PC-9 (cell line): ENCODE measurements around the gene CFAP61. TPM values are rescaled to one million over a fixed set of nuclear protein-coding genes. Genes with fewer than 3 reads are reported as not detected.

Source experiments
- BruUV-seq: library from RNA; stranded (reverse); fragments of 400-500 nt; replicated peaks from 2 replicates; lab custom pipeline; 2021; lab: Mats Ljungman, UMichigan
- CTCF ChIA-PET: fragments of 300-600 bp; sonication (Branson Sonifier 250); formaldehyde crosslinking; loops from one replicate; lab custom pipeline; 2022; ENCODE audit warnings: antibody characterized with exemption; lab: Charles Lee
- POLR2A ChIA-PET: fragments of 300-600 bp; sonication (Branson Sonifier 250); formaldehyde crosslinking; loops from one replicate; lab custom pipeline; 2022; ENCODE audit warnings: antibody characterized with exemption; ENCODE audit not compliant: unreplicated experiment; lab: Charles Lee
- DNase-seq, 2 experiments: peaks; one replicate each; pipeline versions ENCODE4 v3.0.0 to v3.0.0-alpha.2; 2015 to 2022; ENCODE audit warnings: mixed read lengths in 1 of 2
- H2AFZ ChIP-seq: fragments of 200-600 bp; sonication (generic); 2 replicates; pipeline ENCODE4 v1.8.1; 2017; ENCODE audit warnings: antibody characterized with exemption
- H3F3A ChIP-seq: fragments of 200-600 bp; sonication (generic); 2 replicates; pipeline ENCODE4 v1.8.1; 2017; ENCODE audit warnings: antibody characterized with exemption, mild to moderate bottlenecking, low read depth; ENCODE audit not compliant: insufficient read depth
- H3K27ac ChIP-seq: fragments of 200-600 bp; sonication (generic); 2 replicates; pipeline ENCODE4 v1.6.1; 2016; ENCODE audit warnings: mixed run types
- H3K27me3 ChIP-seq: fragments of 200-600 bp; sonication (generic); 2 replicates; pipeline ENCODE4 v1.6.1; 2016; ENCODE audit warnings: low read depth, mixed run types; ENCODE audit not compliant: insufficient read depth
- H3K36me3 ChIP-seq: fragments of 200-600 bp; sonication (generic); 2 replicates; pipeline ENCODE4 v1.6.1; 2016; ENCODE audit warnings: low read depth, mixed run types
- H3K4me1 ChIP-seq: fragments of 200-600 bp; sonication (generic); replicated peaks from 2 replicates; pipeline ENCODE4 v1.6.1; 2016; ENCODE audit warnings: mixed run types; ENCODE audit not compliant: insufficient read depth
- H3K4me2 ChIP-seq: fragments of 200-600 bp; sonication (generic); 2 replicates; pipeline ENCODE4 v1.6.1; 2017; ENCODE audit warnings: mixed run types
- H3K4me3 ChIP-seq: fragments of 200-600 bp; sonication (generic); 2 replicates; pipeline ENCODE4 v1.6.1; 2016; ENCODE audit warnings: mixed run types
- H3K79me2 ChIP-seq: fragments of 200-600 bp; sonication (generic); 2 replicates; pipeline ENCODE4 v1.6.1; 2017; ENCODE audit warnings: low read depth, mixed run types
- H3K9me2 ChIP-seq: fragments of 200-600 bp; sonication (generic); 2 replicates; pipeline ENCODE4 v1.8.1; 2017; ENCODE audit warnings: mild to moderate bottlenecking; ENCODE audit not compliant: insufficient read depth
- H3K9me3 ChIP-seq: fragments of 200-600 bp; sonication (generic); 2 replicates; pipeline ENCODE4 v1.8.1; 2016; ENCODE audit warnings: low read depth; ENCODE audit not compliant: insufficient read depth
- H4K20me1 ChIP-seq: fragments of 200-600 bp; sonication (generic); 2 replicates; pipeline ENCODE4 v1.8.1; 2017; ENCODE audit not compliant: insufficient read depth
- EZH2 ChIP-seq: fragments of 200-600 bp; sonication (generic); IDR thresholded peaks from 2 replicates; pipeline ENCODE4 v1.8.0; 2017; ENCODE audit warnings: antibody characterized with exemption, low read depth
- intact Hi-C: fragments of 100-400 bp; cut with micrococcal nuclease; formaldehyde crosslinking; loops from one replicate; pipeline ENCODE4 v1.10.0; 2022; ENCODE audit not compliant: unreplicated experiment
- total RNA-seq: library from RNA; stranded (reverse); gene quantifications from 2 replicates; pipeline ENCODE4 v1.2.3, GENCODE V29; 2021
- TF ChIP-seq, protein P1 (sequence below): fragments of 200-600 bp; sonication (generic); conservative IDR thresholded peaks from 2 replicates; pipeline ENCODE4 v1.6.1; 2017; ENCODE audit warnings: mixed run types, antibody characterized with exemption, mild to moderate bottlenecking, moderate library complexity

Gene CFAP61
- total RNA-seq, 1 experiment from 2014 or later = 2.6 TPM

DNA sequence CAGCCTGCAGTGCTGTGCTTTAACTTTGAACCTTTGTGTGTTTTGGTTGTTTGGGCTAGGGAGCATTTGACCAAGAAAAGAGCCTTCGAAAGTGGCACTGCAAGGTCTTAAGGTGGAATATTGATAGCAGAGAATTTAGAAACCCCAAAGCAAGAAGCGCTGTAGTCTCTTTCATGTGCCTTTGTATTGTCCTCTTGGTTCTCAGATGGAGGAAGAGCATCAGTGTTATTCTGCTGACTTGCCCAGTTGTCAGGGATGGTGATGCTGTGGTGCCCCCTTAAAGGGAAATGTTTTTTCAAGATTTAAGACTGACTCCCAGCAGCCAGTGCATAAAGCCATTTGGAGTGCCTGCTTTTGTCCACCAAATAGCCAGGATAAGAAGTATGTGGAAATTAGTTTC lies 212.9 kb downstream of the CFAP61 start:
- CTCF ChIA-PET = no interaction called here
- no TSS peak for BruUV-seq

DNA sequence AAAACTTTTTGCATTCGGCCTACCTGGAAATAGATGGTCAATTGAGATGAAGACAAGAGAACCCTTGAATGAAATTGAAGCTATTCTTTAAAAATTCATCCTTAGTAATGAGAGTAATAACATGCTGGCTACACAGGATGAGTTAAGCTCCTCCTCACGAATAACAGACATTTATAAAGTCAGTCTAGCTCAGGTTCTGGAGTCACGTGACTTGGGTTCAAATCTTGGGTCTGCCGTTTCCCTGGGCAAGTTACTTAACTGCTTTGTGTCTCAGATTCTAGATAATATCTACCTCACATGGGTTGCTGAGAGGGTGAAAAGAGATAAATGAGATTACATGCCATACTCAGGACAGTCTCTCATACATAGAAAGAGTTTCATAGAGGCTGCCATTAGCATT lies 214.2 kb downstream of the CFAP61 start:
- H3K9me3 ChIP-seq = no peaks in the 10 kb centered on the region
- H3K79me2 ChIP-seq = no peaks in the 10 kb centered on the region
- no peak overlapping the region for H2AFZ ChIP-seq
- no peak for TF ChIP-seq EZH2
- TF ChIP-seq, protein P1, sequence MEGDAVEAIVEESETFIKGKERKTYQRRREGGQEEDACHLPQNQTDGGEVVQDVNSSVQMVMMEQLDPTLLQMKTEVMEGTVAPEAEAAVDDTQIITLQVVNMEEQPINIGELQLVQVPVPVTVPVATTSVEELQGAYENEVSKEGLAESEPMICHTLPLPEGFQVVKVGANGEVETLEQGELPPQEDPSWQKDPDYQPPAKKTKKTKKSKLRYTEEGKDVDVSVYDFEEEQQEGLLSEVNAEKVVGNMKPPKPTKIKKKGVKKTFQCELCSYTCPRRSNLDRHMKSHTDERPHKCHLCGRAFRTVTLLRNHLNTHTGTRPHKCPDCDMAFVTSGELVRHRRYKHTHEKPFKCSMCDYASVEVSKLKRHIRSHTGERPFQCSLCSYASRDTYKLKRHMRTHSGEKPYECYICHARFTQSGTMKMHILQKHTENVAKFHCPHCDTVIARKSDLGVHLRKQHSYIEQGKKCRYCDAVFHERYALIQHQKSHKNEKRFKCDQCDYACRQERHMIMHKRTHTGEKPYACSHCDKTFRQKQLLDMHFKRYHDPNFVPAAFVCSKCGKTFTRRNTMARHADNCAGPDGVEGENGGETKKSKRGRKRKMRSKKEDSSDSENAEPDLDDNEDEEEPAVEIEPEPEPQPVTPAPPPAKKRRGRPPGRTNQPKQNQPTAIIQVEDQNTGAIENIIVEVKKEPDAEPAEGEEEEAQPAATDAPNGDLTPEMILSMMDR = no peak
- no peaks in the 10 kb centered on the region for H3F3A ChIP-seq
- ChIA-PET CTCF (no interaction called here), POLR2A (no interaction called here)
- H3K27me3 ChIP-seq = peaks cover 38% of the 10 kb centered on the region
- H3K4me3 ChIP-seq = no peak overlapping the region
- no TSS peak for BruUV-seq
- DNase-seq = no peak
- H3K4me2 ChIP-seq = no peak overlapping the region
- H4K20me1 ChIP-seq = no peaks in the 10 kb centered on the region
- H3K4me1 ChIP-seq = no peaks in the 10 kb centered on the region
- no peaks in the 10 kb centered on the region for H3K9me2 ChIP-seq
- H3K27ac ChIP-seq = no peak overlapping the region
- intact Hi-C loops = no loop called here
- no peaks in the 10 kb centered on the region for H3K36me3 ChIP-seq

More for the DNA sequence above, 212.9 kb downstream of the CFAP61 start:
- Histone ChIP-seq H3K27me3 (peaks cover 25% of the 10 kb centered on the region), H3K4me3 (no peak overlapping the region), H3K9me3 (no peaks in the 10 kb centered on the region), H3K4me2 (no peak overlapping the region), H3K9me2 (no peaks in the 10 kb centered on the region), H3K4me1 (no peaks in the 10 kb centered on the region), H4K20me1 (no peaks in the 10 kb centered on the region), H3K79me2 (no peaks in the 10 kb centered on the region), H3F3A (no peaks in the 10 kb centered on the region), H3K36me3 (no peaks in the 10 kb centered on the region), H3K27ac (no peak overlapping the region), H2AFZ (no peak overlapping the region)
- TF ChIP-seq, protein P1 = no peak
- TF ChIP-seq EZH2 = no peak
- DNase-seq = no peak
- POLR2A ChIA-PET = no interaction called here
- intact Hi-C loops = no loop called here

DNA sequence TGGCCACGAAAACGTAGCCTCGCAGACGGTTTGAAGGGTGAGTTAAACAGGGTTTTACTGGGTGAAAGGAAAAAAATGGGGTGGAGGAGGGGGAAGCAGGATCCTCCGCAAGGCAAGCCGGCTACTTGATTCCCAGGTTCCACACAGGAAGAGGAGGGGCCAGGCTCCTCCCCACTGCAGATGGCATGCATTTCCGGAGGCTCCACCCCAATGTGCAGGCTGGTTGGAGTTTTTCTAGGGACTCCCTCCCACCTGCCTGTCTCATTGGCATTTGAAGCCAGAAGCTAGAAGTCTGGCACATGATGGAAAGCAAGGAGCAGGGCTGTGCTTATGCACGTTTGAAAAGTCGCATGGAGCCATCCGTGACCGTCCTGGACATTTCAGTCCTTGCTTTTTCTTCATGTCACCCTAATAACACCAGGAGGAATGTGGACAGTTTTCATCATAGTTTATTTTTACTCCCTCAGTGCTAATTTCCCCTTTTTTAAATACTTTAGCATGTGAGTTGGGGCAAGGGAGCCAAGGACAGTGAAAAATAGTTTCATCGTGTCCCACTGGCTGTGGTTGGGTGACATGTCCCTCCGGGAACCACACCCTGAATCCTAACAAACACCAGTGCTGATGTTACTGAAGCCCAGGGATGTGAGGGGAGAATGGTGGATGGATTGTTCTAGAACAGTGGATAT lies 215.5 kb downstream of the CFAP61 start:
- CTCF ChIA-PET = no interaction called here
- H3K4me1 ChIP-seq = no peaks in the 10 kb centered on the region
- no TSS peak for BruUV-seq
- no peaks in the 10 kb centered on the region for H3F3A ChIP-seq
- H3K9me3 ChIP-seq = no peaks in the 10 kb centered on the region
- no peaks in the 10 kb centered on the region for H3K79me2 ChIP-seq
- intact Hi-C loops = no loop called here
- no peak for DNase-seq
- H3K4me3 ChIP-seq = no peak overlapping the region
- H3K4me2 ChIP-seq = peak overlapping the region; percentile 31
- H4K20me1 ChIP-seq = no peaks in the 10 kb centered on the region
- POLR2A ChIA-PET = no interaction called here
- peaks cover 40% of the 10 kb centered on the region for H3K27me3 ChIP-seq
- H2AFZ ChIP-seq = no peak overlapping the region
- H3K36me3 ChIP-seq = no peaks in the 10 kb centered on the region
- H3K27ac ChIP-seq = no peak overlapping the region
- TF ChIP-seq EZH2 = no peak
- TF ChIP-seq, protein P1 = no peak
- no peaks in the 10 kb centered on the region for H3K9me2 ChIP-seq
